ENCODE measurements around the gene GRB2. TPM values are rescaled to one million over a fixed set of nuclear protein-coding genes. Genes with fewer than 3 reads are reported as not detected.
"Not testable (repeated sequence)": the region's sequence is repeated elsewhere in the genome, so short reads cannot be mapped to it uniquely, and the experiment has no call there.

The GRB2 gene
- 74.1 TPM for polyA plus RNA-seq (2013, experiment 1 of 4)
- 76.0 TPM for polyA plus RNA-seq (2013, experiment 2 of 4)
- polyA plus RNA-seq (2013, experiment 3 of 4), result 55.7 TPM
- polyA plus RNA-seq (2013, experiment 4 of 4), result 53.2 TPM

GRCh38 chr17:75405365-75406221, at the start of gene GRB2:
TSS of gene GRB2 (minus strand) at chr17:75405678. CDS start at chr17:75393628, 12,050 bp downstream.
- Histone ChIP-seq H3K27ac (ENCODE audit: insufficient read depth, low read depth, low read length, poor library complexity, severe bottlenecking) (peak within 1 kb of the TSS; percentile 67), H3K36me3 (ENCODE audit: control insufficient read depth, insufficient read depth, low read length) (peaks cover under 1% of the 10 kb centered on the region), H3K9me3 (ENCODE audit: control insufficient read depth, low read length) (no peaks in the 10 kb centered on the region), H3K4me3 (ENCODE audit: insufficient read depth, low read depth, low read length) (peak within 1 kb of the TSS; percentile 96), H3K4me1 (ENCODE audit: control insufficient read depth, insufficient read depth, low read length) (peaks cover 6% of the 10 kb centered on the region), H3K27me3 (ENCODE audit: control insufficient read depth, insufficient read depth, low read length, poor library complexity, severe bottlenecking) (no peaks in the 10 kb centered on the region)
- 3% methylated on average over 73 to 74 of the region's 74 CpGs for WGBS, 2 experiments

GRCh38 chr17:75454672-75455071, 49.2 kb upstream of the GRB2 start:
- H3K27ac ChIP-seq (ENCODE audit: insufficient read depth, low read depth, low read length, poor library complexity, severe bottlenecking); H3K36me3 ChIP-seq (ENCODE audit: control insufficient read depth, insufficient read depth, low read length); H3K9me3 ChIP-seq (ENCODE audit: control insufficient read depth, low read length); H3K4me3 ChIP-seq (ENCODE audit: insufficient read depth, low read depth, low read length); H3K27me3 ChIP-seq (ENCODE audit: control insufficient read depth, insufficient read depth, low read length, poor library complexity, severe bottlenecking); H3K4me1 ChIP-seq (ENCODE audit: control insufficient read depth, insufficient read depth, low read length): not testable (repeated sequence)
- WGBS, 2 experiments, result 92 to 93% methylated on average over 3 of the region's 3 CpGs

GRCh38 chr17:75454193-75454592, 48.7 kb upstream of the GRB2 start:
- no peaks in the 10 kb centered on the region for H3K27me3 ChIP-seq (ENCODE audit: control insufficient read depth, insufficient read depth, low read length, poor library complexity, severe bottlenecking)
- no peak overlapping the region for H3K27ac ChIP-seq (ENCODE audit: insufficient read depth, low read depth, low read length, poor library complexity, severe bottlenecking)
- H3K4me3 ChIP-seq (ENCODE audit: insufficient read depth, low read depth, low read length), result no peak overlapping the region
- no peaks in the 10 kb centered on the region for H3K36me3 ChIP-seq (ENCODE audit: control insufficient read depth, insufficient read depth, low read length)
- H3K4me1 ChIP-seq (ENCODE audit: control insufficient read depth, insufficient read depth, low read length), result peaks cover 7% of the 10 kb centered on the region
- H3K9me3 ChIP-seq (ENCODE audit: control insufficient read depth, low read length), result no peaks in the 10 kb centered on the region

- WGBS, 2 experiments, result 93 to 94% methylated on average over 4 of the region's 4 CpGs
- no peaks in the 10 kb centered on the region for H3K36me3 ChIP-seq (ENCODE audit: control insufficient read depth, insufficient read depth, low read length)
- no peaks in the 10 kb centered on the region for H3K9me3 ChIP-seq (ENCODE audit: control insufficient read depth, low read length)
- no peak overlapping the region for H3K4me3 ChIP-seq (ENCODE audit: insufficient read depth, low read depth, low read length)
- H3K27ac ChIP-seq (ENCODE audit: insufficient read depth, low read depth, low read length, poor library complexity, severe bottlenecking), result no peak overlapping the region
- H3K27me3 ChIP-seq (ENCODE audit: control insufficient read depth, insufficient read depth, low read length, poor library complexity, severe bottlenecking), result no peaks in the 10 kb centered on the region
- H3K4me1 ChIP-seq (ENCODE audit: control insufficient read depth, insufficient read depth, low read length), result no peaks in the 10 kb centered on the region
Measured at GRCh38 chr17:75450270-75450669, 44.8 kb upstream of the GRB2 start.

- Histone ChIP-seq H3K4me3 (ENCODE audit: insufficient read depth, low read depth, low read length) (no peak overlapping the region), H3K27me3 (ENCODE audit: control insufficient read depth, insufficient read depth, low read length, poor library complexity, severe bottlenecking) (no peaks in the 10 kb centered on the region), H3K4me1 (ENCODE audit: control insufficient read depth, insufficient read depth, low read length) (no peaks in the 10 kb centered on the region), H3K36me3 (ENCODE audit: control insufficient read depth, insufficient read depth, low read length) (no peaks in the 10 kb centered on the region), H3K9me3 (ENCODE audit: control insufficient read depth, low read length) (no peaks in the 10 kb centered on the region), H3K27ac (ENCODE audit: insufficient read depth, low read depth, low read length, poor library complexity, severe bottlenecking) (no peak overlapping the region)
- WGBS, 2 experiments, result 88 to 90% methylated on average over 17 of the region's 17 CpGs
Measured at GRCh38 chr17:75447951-75448856, 42.7 kb upstream of the GRB2 start.

- not testable (repeated sequence) for H3K9me3 ChIP-seq (ENCODE audit: control insufficient read depth, low read length); H3K27me3 ChIP-seq (ENCODE audit: control insufficient read depth, insufficient read depth, low read length, poor library complexity, severe bottlenecking); H3K36me3 ChIP-seq (ENCODE audit: control insufficient read depth, insufficient read depth, low read length); H3K4me1 ChIP-seq (ENCODE audit: control insufficient read depth, insufficient read depth, low read length); H3K27ac ChIP-seq (ENCODE audit: insufficient read depth, low read depth, low read length, poor library complexity, severe bottlenecking); H3K4me3 ChIP-seq (ENCODE audit: insufficient read depth, low read depth, low read length)
- WGBS, 2 experiments, result 88 to 93% methylated on average over 6 of the region's 6 CpGs
Measured at GRCh38 chr17:75445896-75446295, 40.4 kb upstream of the GRB2 start.

GRCh38 chr17:75445296-75445695, 39.8 kb upstream of the GRB2 start:
- Histone ChIP-seq H3K27me3 (ENCODE audit: control insufficient read depth, insufficient read depth, low read length, poor library complexity, severe bottlenecking) (no peaks in the 10 kb centered on the region), H3K27ac (ENCODE audit: insufficient read depth, low read depth, low read length, poor library complexity, severe bottlenecking) (no peak overlapping the region), H3K9me3 (ENCODE audit: control insufficient read depth, low read length) (no peaks in the 10 kb centered on the region), H3K4me1 (ENCODE audit: control insufficient read depth, insufficient read depth, low read length) (no peaks in the 10 kb centered on the region), H3K36me3 (ENCODE audit: control insufficient read depth, insufficient read depth, low read length) (no peaks in the 10 kb centered on the region), H3K4me3 (ENCODE audit: insufficient read depth, low read depth, low read length) (no peak overlapping the region)
- WGBS, 2 experiments, result 93 to 96% methylated on average over 3 of the region's 3 CpGs

- H3K27ac ChIP-seq (ENCODE audit: insufficient read depth, low read depth, low read length, poor library complexity, severe bottlenecking), result no peak overlapping the region
- no peaks in the 10 kb centered on the region for H3K27me3 ChIP-seq (ENCODE audit: control insufficient read depth, insufficient read depth, low read length, poor library complexity, severe bottlenecking)
- H3K4me3 ChIP-seq (ENCODE audit: insufficient read depth, low read depth, low read length), result no peak overlapping the region
- H3K9me3 ChIP-seq (ENCODE audit: control insufficient read depth, low read length), result no peaks in the 10 kb centered on the region
- no peaks in the 10 kb centered on the region for H3K4me1 ChIP-seq (ENCODE audit: control insufficient read depth, insufficient read depth, low read length)
- 94 to 99% methylated on average over 4 of the region's 4 CpGs for WGBS, 2 experiments
- H3K36me3 ChIP-seq (ENCODE audit: control insufficient read depth, insufficient read depth, low read length), result no peaks in the 10 kb centered on the region
Measured at GRCh38 chr17:75442168-75443103, 37.0 kb upstream of the GRB2 start.

GRCh38 chr17:75440738-75441448, 35.4 kb upstream of the GRB2 start:
- Histone ChIP-seq H3K9me3 (ENCODE audit: control insufficient read depth, low read length) (no peaks in the 10 kb centered on the region), H3K4me3 (ENCODE audit: insufficient read depth, low read depth, low read length) (no peak overlapping the region), H3K36me3 (ENCODE audit: control insufficient read depth, insufficient read depth, low read length) (no peaks in the 10 kb centered on the region), H3K27ac (ENCODE audit: insufficient read depth, low read depth, low read length, poor library complexity, severe bottlenecking) (no peak overlapping the region), H3K4me1 (ENCODE audit: control insufficient read depth, insufficient read depth, low read length) (no peaks in the 10 kb centered on the region), H3K27me3 (ENCODE audit: control insufficient read depth, insufficient read depth, low read length, poor library complexity, severe bottlenecking) (no peaks in the 10 kb centered on the region)
- WGBS, 2 experiments, result 88 to 97% methylated on average over 10 of the region's 10 CpGs
